Measurements from ENCODE around the gene FHAD1.

The FHAD1 gene

DNA sequence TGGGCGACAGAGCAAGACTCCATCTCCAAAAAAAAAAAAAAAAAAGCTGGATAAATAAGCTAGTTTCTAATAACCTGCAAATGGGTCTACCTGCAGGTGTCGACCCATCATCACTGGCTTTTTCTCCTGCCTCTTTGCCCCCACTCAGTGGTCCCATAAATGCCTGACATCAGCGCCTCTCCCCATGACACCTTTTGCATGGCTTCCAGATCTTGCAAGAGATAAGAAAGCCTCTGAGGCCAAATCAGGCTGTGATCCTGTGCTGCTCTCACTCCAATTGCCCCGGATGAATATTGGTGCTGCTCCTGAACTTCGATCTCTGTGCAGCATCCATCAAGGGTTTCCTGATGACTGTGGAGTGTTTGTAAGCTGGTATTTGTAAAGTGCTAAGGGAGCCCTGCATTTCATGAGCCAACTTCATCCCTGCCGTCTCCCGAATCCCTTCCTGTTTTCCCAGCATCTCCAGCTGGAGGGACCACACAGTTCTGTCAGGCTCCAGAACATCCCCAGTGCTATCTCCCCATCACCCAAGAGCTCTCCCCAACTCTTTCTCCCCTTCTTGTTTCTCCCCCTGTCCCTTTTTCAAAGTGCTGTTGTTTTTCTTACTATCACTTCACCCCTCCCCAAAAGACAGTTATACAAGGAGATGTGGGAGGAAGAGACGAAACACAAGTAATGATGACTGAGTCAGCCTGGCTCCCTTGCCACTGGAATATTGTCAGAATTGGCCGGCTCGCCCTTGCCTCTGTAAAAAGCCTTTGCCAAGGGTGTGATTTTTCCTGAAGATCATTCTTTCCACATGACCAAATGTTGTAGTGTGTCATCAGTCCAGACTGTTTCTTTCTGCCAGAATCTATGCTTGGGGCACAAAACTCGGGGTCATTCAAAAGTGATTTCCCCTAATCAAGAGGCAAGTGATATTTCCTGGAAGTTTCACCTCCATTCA is 159.9 kb downstream of the FHAD1 start:
- DNase-seq: no peak

GRCh38 chr1:15407580-15407979 is 160.6 kb downstream of the FHAD1 start:
- no peak for DNase-seq

DNA sequence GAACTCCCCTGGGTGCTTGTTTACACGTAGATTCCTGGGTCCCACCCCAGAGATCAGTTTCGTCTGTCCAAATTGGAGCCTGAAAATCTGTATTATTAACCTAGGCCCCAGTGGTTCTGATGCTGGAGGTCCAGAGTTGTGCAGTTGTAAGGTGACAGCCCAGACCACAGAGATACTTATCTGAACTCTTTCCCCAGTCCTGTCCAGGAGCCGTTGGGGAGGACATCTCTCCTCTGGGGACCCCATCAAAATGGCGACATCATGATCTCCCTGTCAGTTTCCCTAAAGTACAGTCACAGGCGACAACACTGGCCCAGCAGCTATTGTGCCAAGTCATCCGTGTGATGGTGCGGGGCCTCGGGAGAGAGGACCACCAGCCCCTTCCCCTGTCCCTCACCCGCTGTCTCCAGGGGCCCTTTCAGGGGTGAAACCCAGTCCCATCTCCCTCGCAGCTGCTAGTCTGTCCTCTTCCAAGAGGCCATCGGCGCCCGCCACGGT is 161.9 kb downstream of the FHAD1 start:
- no peak for DNase-seq

GRCh38 chr1:15409388-15410222 is 162.6 kb downstream of the FHAD1 start, which contains the start of gene EFHD2:
TSS of gene EFHD2 (plus strand) at chr1:15409888. CDS start at chr1:15409972, 84 bp downstream.
- DNase-seq: peak; percentile 88

- no peak for DNase-seq
Measured at GRCh38 chr1:15410223-15410883, 163.3 kb downstream of the FHAD1 start.

- DNase-seq: no peak
Measured at GRCh38 chr1:15410884-15411245, 163.8 kb downstream of the FHAD1 start.

GRCh38 chr1:15411593-15412137 is 164.6 kb downstream of the FHAD1 start:
- no peak for DNase-seq

- no peak for DNase-seq
Measured at GRCh38 chr1:15412175-15412800, 165.3 kb downstream of the FHAD1 start.

DNA sequence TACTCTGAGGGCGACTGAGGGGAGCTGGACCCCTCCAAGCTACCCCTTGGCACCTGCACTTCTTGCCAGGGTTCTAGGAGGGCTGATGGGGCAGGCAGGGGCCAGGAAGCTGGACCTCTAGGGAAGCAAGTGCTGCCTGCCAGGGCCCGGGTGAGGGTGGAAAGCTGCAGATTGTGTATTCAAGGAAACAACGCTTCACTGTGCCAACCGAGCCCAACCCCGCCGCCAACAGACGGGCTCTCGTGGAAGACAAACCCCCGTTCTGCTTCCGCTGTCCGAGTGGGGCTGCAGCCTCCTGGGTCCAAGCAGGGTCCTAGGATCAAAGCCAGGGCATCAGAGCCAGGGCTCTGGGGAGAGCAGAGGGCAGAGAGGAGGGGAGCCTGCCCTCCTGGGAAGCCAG is 165.8 kb downstream of the FHAD1 start:
- no peak for DNase-seq

- DNase-seq: no peak
Measured at GRCh38 chr1:15413563-15414444, 166.8 kb downstream of the FHAD1 start.

- DNase-seq: no peak
Measured at GRCh38 chr1:15414445-15414983, 167.5 kb downstream of the FHAD1 start.

GRCh38 chr1:15417059-15417934 is 170.3 kb downstream of the FHAD1 start:
- DNase-seq: no peak

- DNase-seq: no peak
Measured at GRCh38 chr1:15418806-15419515, 171.9 kb downstream of the FHAD1 start.

DNA sequence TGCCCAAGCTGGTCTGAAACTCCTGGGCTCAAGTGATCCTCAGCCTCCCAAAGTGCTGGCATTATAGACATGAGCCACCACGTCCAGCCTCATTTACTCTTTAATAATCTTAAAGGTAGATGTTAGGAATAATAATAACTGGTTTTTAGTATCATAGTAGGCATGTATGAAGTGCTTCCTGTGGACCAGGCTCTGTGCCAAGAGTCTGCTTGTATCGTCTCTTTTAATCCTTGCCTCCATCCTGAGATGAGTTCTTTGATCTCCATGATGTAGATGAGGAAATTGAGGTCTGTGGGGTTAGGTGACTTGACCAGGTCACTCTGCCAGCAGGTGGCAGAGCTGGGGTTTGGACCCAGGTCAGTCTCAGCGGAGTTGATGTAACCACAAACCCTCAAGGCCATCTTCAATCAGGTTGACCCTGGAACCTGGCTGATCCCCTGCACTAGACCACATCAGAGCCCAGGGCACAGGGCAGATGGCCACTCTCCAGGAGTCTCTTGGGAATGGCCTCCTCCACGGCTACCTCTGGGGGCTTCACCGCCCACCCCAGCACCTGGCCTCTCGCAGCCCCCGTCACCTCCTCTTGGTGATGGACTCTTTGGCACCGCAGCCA is 173.9 kb downstream of the FHAD1 start:
- DNase-seq: no peak

DNA sequence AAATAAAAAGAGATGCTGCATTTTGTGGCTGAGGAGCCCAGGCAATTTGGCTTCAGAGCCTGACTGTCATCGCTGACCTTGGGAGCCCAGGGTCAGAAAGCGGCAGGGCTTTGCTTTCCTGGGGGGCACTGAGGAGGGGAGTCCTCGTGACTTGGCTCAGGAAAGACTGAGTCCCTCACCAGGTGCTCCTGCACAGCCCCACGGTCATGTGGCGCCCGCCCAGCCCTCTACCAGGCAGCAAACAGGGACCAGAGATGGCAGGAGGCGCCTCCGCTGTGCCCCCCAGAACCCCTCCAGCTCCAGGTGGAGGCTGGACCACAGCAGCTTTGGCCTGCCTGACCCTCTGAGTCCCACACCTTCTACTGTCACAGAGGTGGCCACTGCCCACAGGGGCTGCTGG is 175.8 kb downstream of the FHAD1 start:
- DNase-seq: no peak

DNA sequence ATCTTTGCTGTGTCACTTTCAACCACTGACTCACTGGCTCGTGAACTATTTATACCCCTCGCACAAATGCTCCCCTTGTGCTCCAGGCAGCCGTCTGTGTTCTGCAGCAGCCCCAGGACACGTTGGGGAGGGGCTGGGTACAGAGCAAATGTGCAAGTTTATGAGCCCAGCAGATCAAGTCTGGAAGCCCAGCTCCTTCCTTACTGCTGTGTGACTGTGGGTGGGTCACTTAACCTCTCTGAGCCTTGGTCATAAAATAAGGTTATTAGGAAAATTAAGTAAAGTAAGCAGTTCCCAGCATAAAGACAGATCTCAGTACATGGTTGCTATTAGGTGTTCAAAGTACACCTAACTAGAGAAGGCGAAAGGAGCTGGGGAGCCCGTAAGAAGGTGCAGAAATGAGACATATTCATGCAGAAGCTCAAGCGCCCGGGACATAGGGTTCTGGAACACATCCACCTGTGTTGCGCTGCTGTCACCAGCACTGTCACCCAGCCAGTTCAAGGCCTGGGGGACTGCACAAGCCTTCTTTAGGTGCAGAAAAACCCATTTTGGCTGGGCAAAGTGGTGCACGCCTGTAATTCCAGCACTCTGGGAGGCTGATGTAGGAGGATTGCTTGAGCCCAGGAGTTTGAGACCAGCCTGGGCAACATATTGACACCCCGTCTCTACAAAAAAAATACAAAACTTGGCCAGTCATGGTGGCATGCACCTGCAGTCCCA is 176.5 kb downstream of the FHAD1 start:
- DNase-seq: no peak

DNA sequence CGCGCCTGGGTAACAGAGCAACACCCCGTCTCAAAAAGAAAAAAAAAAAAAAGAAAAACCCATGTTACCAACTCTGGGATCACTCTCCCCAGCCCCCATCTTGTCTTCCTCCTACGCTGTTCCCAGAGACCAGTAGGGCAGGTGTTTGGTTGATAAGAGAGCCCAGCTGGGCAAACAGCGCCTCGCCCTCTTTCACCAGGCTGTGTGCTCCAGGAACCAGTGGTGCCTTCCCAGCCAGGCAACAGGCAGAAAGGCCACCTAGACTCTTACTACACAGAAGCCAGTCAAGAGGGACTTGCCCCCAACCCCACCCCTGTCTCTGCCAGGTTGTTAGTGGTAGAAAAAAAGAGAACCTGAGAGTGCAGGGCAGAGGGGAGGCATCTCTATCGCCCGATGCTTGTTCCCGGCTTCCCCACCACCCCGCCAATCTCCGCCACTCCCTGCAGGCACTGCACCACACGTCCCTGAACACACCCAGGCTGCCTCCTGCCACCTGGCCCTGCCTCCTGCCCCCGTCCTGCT is 177.2 kb downstream of the FHAD1 start:
- DNase-seq: peak; percentile 78

GRCh38 chr1:15424981-15425380 is 178.0 kb downstream of the FHAD1 start:
- DNase-seq: no peak
